HG02943 (cell line): ENCODE data around the gene PLAAT2.
"Not testable (repeated sequence)": the region's sequence is repeated elsewhere in the genome, so short reads cannot be mapped to it uniquely, and the experiment has no call there.

Experiments
- ATAC-seq: cut with Tn5 transposase; IDR thresholded peaks from one replicate; pipeline ENCODE4 v1.9.1; 2021; ENCODE audit warnings: mild to moderate bottlenecking, low read depth, moderate library complexity; ENCODE audit not compliant: unreplicated experiment

Gene PLAAT2

DNA sequence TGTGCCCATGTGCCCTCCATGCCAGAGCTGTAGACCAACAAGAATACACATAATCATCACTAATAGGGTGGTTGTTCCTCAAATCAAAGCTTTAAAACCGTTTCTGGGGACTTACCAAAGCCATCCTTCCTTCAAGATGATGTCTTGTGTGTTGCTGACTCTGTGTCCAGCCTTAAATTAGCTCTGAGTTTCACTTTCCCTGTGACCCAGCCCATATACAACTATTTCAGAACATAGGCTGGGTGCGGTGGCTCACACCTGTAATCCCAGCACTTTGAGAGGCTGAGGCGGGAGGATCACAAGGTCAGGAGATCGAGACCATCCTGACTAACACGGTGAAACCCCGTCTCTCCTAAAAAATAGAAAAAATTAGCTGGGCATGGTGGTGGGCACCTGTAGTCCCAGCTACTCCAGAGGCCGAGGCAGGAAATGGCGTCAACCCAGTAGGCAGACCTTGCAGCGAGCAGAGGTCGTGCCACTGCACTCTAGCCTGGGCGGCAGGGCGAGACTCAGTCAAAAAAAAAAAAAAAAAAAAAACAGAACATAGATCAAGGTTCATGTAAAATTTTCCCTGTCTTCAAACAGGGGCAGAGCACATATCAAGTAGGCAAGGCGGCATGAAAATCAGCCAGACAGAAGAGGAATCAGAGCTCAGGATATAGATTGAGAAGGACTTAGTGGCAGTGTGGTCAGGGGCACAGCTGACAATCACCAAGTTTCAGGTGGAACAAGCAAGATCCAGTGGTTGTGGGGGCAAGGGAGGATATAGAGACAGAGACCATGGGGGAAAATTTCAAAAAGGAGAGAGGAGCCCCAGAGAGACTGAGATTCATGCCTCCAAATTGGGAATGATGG, at the start of gene PLAAT2:
PLAAT2 (minus strand) TSS at position 179 of the 855 bp plus-strand sequence; CDS start at position 124, 55 bp downstream.
- ATAC-seq, result no peak

- no peak for ATAC-seq
These were observed 49.0 kb upstream of the PLAAT2 start for GRCh38 chr11:63612181-63612580.

DNA sequence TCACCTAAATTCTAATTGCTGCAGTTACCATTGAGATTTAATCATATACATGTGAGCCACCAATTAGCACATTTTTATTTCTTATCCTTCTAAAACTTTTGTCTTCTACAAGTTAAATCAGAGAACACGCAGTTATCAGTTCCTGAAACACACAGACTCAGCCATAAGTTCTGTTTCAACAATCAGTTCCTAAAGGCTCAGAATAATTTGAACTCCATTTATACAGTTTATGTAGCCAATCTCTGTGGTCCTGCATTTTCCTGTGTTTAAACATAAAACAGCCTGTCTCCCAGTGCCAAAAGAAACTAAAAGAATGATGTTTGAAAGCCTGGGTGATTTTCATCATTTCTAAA, 48.2 kb upstream of the PLAAT2 start:
- ATAC-seq, result no peak

GRCh38 chr11:63610604-63611394, 47.6 kb upstream of the PLAAT2 start:
- no peak for ATAC-seq

- ATAC-seq, result no peak
These were observed 46.9 kb upstream of the PLAAT2 start for GRCh38 chr11:63609971-63610580.

DNA sequence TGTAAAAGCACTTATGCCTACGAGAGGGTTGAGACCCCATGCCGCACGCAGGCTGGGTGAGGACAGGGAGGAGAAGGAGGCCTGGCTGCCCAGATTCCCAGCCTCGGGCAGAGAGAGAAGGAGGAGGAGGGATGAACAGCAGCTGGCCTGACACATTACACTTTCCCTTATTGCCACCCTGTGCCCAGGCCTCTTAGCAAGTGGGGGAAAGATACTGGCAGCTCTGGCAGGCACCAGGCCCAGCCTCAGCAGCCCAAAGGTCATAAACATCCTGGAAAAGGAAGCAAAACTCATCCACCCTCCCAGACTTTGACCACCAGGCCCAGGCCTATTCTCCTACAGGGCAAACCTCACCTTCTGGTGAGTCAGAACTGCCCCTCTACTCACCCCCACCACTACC, 46.4 kb upstream of the PLAAT2 start:
- ATAC-seq, result no peak

- no peak for ATAC-seq
These were observed 45.5 kb upstream of the PLAAT2 start for GRCh38 chr11:63608353-63609345.

DNA sequence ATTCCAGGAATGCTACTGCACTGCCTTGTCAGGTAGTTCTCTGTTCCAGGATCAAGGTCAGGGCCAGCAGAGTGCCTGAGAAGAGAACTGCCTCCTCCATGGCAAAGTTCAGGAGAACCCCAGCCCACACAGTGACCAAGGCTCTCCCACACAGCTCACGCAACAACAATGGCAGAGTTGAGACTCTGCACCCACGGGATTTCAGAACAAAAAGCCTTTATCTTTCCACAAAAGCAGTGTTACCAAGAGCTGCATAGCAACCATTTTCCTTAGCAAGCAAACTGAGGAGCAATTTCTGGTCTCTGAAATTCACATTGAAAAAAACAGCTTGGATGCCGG, 40.0 kb upstream of the PLAAT2 start:
- no peak for ATAC-seq

GRCh38 chr11:63602290-63603179, 39.4 kb upstream of the PLAAT2 start:
- ATAC-seq, result not testable (repeated sequence)

- no peak for ATAC-seq
These were observed 36.3 kb upstream of the PLAAT2 start for GRCh38 chr11:63599211-63600122.

DNA sequence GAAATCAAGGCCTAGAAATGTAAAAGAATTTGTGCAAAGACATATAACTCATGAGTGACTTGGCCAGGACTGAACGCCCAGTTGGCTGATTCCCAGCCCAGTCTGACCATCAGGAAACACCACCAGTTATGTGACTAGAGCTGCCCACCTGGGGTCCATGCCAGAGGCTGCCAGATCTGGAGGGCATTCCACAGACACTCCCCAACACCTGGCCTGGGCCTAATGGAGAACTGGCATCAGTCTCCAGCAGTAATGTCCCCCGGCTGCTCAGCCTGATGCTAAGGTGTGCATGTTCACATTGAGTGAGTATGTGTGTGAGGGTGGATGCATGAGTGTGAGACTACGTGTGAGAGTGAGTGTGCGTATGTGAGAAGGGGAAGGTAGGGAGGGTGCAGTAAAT, 35.4 kb upstream of the PLAAT2 start:
- ATAC-seq, result no peak

DNA sequence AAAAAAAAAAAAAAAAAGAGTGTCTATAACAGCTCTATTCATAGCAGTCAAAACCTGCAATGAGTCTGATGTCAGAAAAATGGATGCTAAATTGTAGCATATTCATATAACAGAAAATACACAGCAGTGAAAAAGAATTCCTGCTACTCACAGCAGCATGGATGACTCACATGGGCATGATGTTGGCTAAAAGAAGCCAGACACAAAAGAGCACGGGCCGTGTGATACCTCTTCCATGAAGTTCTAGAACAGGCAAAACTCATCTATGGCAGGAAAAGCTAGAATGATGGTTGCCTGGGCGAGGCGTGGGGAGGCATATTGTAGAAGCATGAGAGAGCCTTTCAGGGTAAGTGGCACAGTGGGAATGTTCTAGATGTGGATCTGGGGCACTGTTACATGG, 32.1 kb upstream of the PLAAT2 start:
- ATAC-seq, result no peak

- no peak for ATAC-seq
These were observed 29.8 kb upstream of the PLAAT2 start for GRCh38 chr11:63592975-63593395.

DNA sequence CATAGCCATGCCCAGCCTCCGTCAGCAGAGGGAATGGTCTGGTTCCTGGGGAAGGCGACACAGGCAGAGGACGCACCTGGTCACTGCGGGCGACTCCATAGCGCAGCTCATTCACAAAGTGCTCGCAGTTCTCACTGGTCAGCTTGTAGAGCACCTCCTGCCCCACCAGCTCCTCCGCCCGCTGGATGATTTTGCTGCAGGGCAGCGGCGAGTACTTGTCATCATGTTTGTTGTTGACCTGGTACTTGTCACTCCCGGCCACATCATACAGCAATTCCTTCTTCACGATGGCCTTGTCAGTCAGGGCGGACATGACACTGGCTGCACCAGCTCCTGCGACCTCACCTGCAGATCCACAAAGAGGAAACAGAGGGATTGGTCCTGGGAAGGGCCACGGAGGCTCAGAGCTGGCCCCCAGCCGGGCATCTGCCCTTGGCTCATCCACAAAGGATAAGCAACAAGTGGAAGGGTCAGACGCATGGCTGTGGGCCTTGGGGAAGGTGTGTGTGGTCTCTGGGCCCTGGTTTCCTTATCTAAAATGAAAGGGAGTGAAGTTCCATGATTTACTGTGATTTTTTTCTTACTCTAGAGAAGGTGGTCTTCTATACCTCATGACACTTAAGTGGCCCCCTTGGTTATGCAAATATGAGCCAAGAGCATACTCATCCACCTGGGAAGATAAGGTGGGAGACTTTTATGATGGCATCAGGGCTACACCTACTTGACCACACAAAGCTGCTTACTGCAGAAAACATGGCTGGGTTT, 27.0 kb upstream of the PLAAT2 start:
- ATAC-seq, result no peak

DNA sequence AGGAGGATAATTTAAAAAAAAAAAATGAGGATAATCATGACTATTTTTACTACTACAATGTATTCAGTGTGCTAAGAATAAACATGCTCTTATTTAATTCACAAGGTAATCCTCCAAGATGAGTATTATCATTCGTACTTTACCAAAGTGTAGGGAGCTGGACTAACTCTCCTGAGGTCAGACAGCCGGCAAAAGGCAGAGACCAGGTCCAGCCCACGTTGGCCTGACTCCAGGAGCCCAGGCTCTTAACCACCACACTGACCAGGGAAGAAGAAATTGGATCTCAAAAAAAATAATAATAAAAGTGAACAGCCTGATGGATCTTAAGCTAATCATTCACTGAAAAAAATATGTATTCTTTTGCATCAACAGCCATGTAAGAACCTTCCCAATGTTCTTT, 25.8 kb upstream of the PLAAT2 start:
- ATAC-seq, result no peak

- ATAC-seq, result no peak
These were observed 23.4 kb upstream of the PLAAT2 start for GRCh38 chr11:63586451-63587166.

- ATAC-seq, result no peak
These were observed 20.1 kb upstream of the PLAAT2 start for GRCh38 chr11:63583357-63583677.
